HCT116 (cell line): ENCODE results near the gene TBC1D2. TPM values are rescaled to one million over a fixed set of nuclear protein-coding genes. Genes with fewer than 3 reads are reported as not detected.

ENCODE experiments used
- ATAC-seq: fragments of 200-7000 bp; cut with Tn5 transposase; 2 replicates; pipeline ENCODE4 v1.9.1; 2020; ENCODE audit warnings: mild to moderate bottlenecking, moderate library complexity
- BruUV-seq: library from RNA; stranded (reverse); fragments of 400-500 nt; replicated peaks from 2 replicates; lab custom pipeline; 2021; lab: Mats Ljungman, UMichigan
- CTCF ChIA-PET: fragments of 300-600 bp; sonication (Branson Sonifier 250); formaldehyde crosslinking; loops from one replicate; lab custom pipeline; 2021; ENCODE audit warnings: antibody characterized with exemption; lab: Charles Lee
- POLR2A ChIA-PET: fragments of 300-600, 350-600 bp; sonication (Branson Sonifier 250); formaldehyde crosslinking; loops from one replicate; lab custom pipeline; 2021; ENCODE audit warnings: antibody characterized with exemption; lab: Charles Lee
- RAD21 ChIA-PET, 2 experiments: fragments of 300-600 bp; sonication (Branson Sonifier 250); formaldehyde crosslinking; loops; one replicate each; lab custom pipeline; 2023; ENCODE audit warnings: low total read pairs in 2 of 2; ENCODE audit not compliant: uncharacterized antibody in 2 of 2, unreplicated experiment in 2 of 2, low non-redundant PET in 1 of 2; lab: Charles Lee
- DNase-seq: peaks from one replicate; pipeline ENCODE4 v3.0.0-alpha.2; 2010; ENCODE audit warnings: low read depth, low spot score
- H2AFZ ChIP-seq: fragments of 200-600 bp; shearing (Covaris generic), sonication (generic); 2 replicates; pipeline ENCODE4 v1.6.1; 2017; ENCODE audit warnings: low read depth, mixed run types, mixed read lengths, antibody characterized with exemption, low read length; ENCODE audit not compliant: poor library complexity, severe bottlenecking
- H3K27ac ChIP-seq: 2 replicates; pipeline ENCODE4 v1.5.1; 2012; ENCODE audit warnings: low read depth, low read length
- H3K27me3 ChIP-seq: fragments of 200-600 bp; sonication (generic); 2 replicates; pipeline ENCODE4 v1.6.1; 2016; ENCODE audit warnings: mixed run types, low read length, mixed read lengths; ENCODE audit not compliant: insufficient read depth
- H3K36me3 ChIP-seq, 2 experiments: fragments of 200-500 bp in 1 of 2; fragments of 200-600 bp in 1 of 2; sonication (Bioruptor generic) in 1 of 2; sonication (generic) in 1 of 2; 2 replicates each; pipeline versions ENCODE4 v1.5.1 to v1.6.1; 2014 to 2016; ENCODE audit warnings: low read length in 2 of 2, inconsistent platforms in 1 of 2, mixed read lengths in 1 of 2, mixed run types in 1 of 2; ENCODE audit not compliant: insufficient read depth in 2 of 2, control insufficient read depth in 1 of 2
- H3K4me1 ChIP-seq, 2 experiments: fragments of 200-600 bp in 1 of 2; sonication (generic) in 1 of 2; 2 replicates each; pipeline versions ENCODE4 v1.5.1 to v1.6.1; 2012 to 2017; ENCODE audit warnings: low read length in 2 of 2, inconsistent platforms in 1 of 2, mild to moderate bottlenecking in 1 of 2, mixed read lengths in 1 of 2, mixed run types in 1 of 2, moderate library complexity in 1 of 2; ENCODE audit not compliant: insufficient read depth in 2 of 2, control insufficient read depth in 1 of 2
- H3K4me2 ChIP-seq: fragments of 200-600 bp; sonication (generic); 2 replicates; pipeline ENCODE4 v1.6.1; 2017; ENCODE audit warnings: mixed run types, low read length, mixed read lengths
- H3K4me3 ChIP-seq, 2 experiments: fragments of 200-600 bp in 1 of 2; sonication (generic) in 1 of 2; replicated peaks in 1 of 2; 2 replicates each; pipeline ENCODE4 v1.5.1; 2011 to 2016; ENCODE audit warnings: low read length in 2 of 2, control low read depth in 1 of 2, low read depth in 1 of 2, mild to moderate bottlenecking in 1 of 2, mixed read lengths in 1 of 2, mixed run types in 1 of 2
- H3K79me2 ChIP-seq: fragments of 200-600 bp; sonication (generic); 2 replicates; pipeline ENCODE4 v1.6.1; 2017; ENCODE audit warnings: mild to moderate bottlenecking, mixed run types, low read length, moderate library complexity, mixed read lengths; ENCODE audit not compliant: insufficient read depth
- H3K9ac ChIP-seq: fragments of 200-600 bp; sonication (generic); 2 replicates; pipeline ENCODE4 v1.6.1; 2016; ENCODE audit warnings: low read length, mixed read lengths
- H3K9me2 ChIP-seq: fragments of 200-600 bp; sonication (generic), shearing (Covaris generic); 2 replicates; pipeline ENCODE4 v1.6.1; 2017; ENCODE audit warnings: mixed run types, mild to moderate bottlenecking, moderate library complexity; ENCODE audit not compliant: insufficient read depth
- H3K9me3 ChIP-seq, 2 experiments: fragments of 200-500 bp in 1 of 2; fragments of 200-600 bp in 1 of 2; sonication (Bioruptor generic) in 1 of 2; sonication (generic) in 1 of 2; 2 replicates each; pipeline ENCODE4 v1.6.1; 2014 to 2017; ENCODE audit warnings: low read length in 2 of 2, mixed read lengths in 2 of 2, inconsistent platforms in 1 of 2, low read depth in 1 of 2, mild to moderate bottlenecking in 1 of 2, mixed run types in 1 of 2, moderate library complexity in 1 of 2; ENCODE audit not compliant: control insufficient read depth in 1 of 2, insufficient read depth in 1 of 2
- H4K20me1 ChIP-seq: fragments of 200-600 bp; sonication (generic), shearing (Covaris generic); 2 replicates; pipeline ENCODE4 v1.6.1; 2017; ENCODE audit warnings: mixed run types, mild to moderate bottlenecking, moderate library complexity; ENCODE audit not compliant: insufficient read depth
- CEBPB ChIP-seq: IDR thresholded peaks from 2 replicates; pipeline ENCODE4 v1.6.1; 2012; ENCODE audit warnings: low read depth
- EGR1 ChIP-seq: IDR thresholded peaks from 2 replicates; pipeline ENCODE4 v1.6.1; 2012; ENCODE audit warnings: low read depth
- ELF1 ChIP-seq: IDR thresholded peaks from 2 replicates; pipeline ENCODE4 v1.6.1; 2012; ENCODE audit warnings: low read depth, borderline replicate concordance
- EZH2 ChIP-seq: fragments of 200-600 bp; sonication (generic); IDR thresholded peaks from 2 replicates; pipeline ENCODE4 v1.6.1; 2017; ENCODE audit warnings: antibody characterized with exemption, mixed run types
- JUND ChIP-seq: IDR thresholded peaks from 2 replicates; pipeline ENCODE4 v1.6.1; 2012
- POLR2A ChIP-seq: IDR thresholded peaks from 2 replicates; pipeline ENCODE4 v1.7.0; 2011; ENCODE audit warnings: borderline replicate concordance; ENCODE audit not compliant: insufficient read depth, insufficient read length; ENCODE audit errors: extremely low read depth
- RAD21 ChIP-seq: IDR thresholded peaks from 2 replicates; pipeline ENCODE4 v1.6.1; 2012; ENCODE audit warnings: low read depth, mild to moderate bottlenecking
- SIN3A ChIP-seq: IDR thresholded peaks from 2 replicates; pipeline ENCODE4 v1.6.1; 2012; ENCODE audit warnings: low read depth
- SP1 ChIP-seq: IDR thresholded peaks from 2 replicates; pipeline ENCODE4 v1.6.1; 2012; ENCODE audit warnings: low read depth
- SRF ChIP-seq: IDR thresholded peaks from 2 replicates; pipeline ENCODE4 v1.6.1; 2012; ENCODE audit warnings: low read depth
- YY1 ChIP-seq: IDR thresholded peaks from 2 replicates; pipeline ENCODE4 v1.6.1; 2011; ENCODE audit warnings: low read length, low read depth, moderate library complexity, mild to moderate bottlenecking; ENCODE audit not compliant: insufficient replicate concordance; ENCODE audit errors: extremely low read depth
- ZFX ChIP-seq: fragments of 450-650 bp; IDR thresholded peaks from 2 replicates; pipeline ENCODE4 v1.6.1; 2017
- ZNF274 ChIP-seq: fragments of 200-500 bp; sonication (Bioruptor generic); IDR thresholded peaks from 2 replicates; pipeline ENCODE4 v1.6.1; 2014; ENCODE audit warnings: mild to moderate bottlenecking, low read depth, low read length, inconsistent platforms
- intact Hi-C: fragments of 100-400 bp; cut with micrococcal nuclease; formaldehyde crosslinking; loops from 2 replicates; pipeline ENCODE4 v1.10.0; 2022
- total RNA-seq: library from RNA; stranded (reverse); gene quantifications from one replicate; pipeline ENCODE4 v1.2.1, GENCODE V29; 2021; ENCODE audit not compliant: unreplicated experiment
- TF ChIP-seq, protein P1 (sequence below): IDR thresholded peaks from 2 replicates; pipeline ENCODE4 v1.6.1; 2012
- TF ChIP-seq, protein P2 (sequence below): IDR thresholded peaks from 2 replicates; pipeline ENCODE4 v1.6.1; 2012; ENCODE audit warnings: low read depth
- TF ChIP-seq, protein P3 (sequence below), 3 experiments: fragments of 200-600 bp in 1 of 3; sonication (generic) in 1 of 3; IDR thresholded peaks in 2 of 3; conservative IDR thresholded peaks in 1 of 3; 2 replicates each; pipeline ENCODE4 v1.5.1; 2012 to 2017; ENCODE audit warnings: low read depth in 2 of 3, low read length in 2 of 3, antibody characterized with exemption in 1 of 3, borderline replicate concordance in 1 of 3, control low read depth in 1 of 3, mild to moderate bottlenecking in 1 of 3, mixed read lengths in 1 of 3, mixed run types in 1 of 3, moderate library complexity in 1 of 3; ENCODE audit not compliant: insufficient read depth in 1 of 3

TBC1D2 gene
- total RNA-seq, 1 experiment from 2014 or later = 9.8 TPM

DNA sequence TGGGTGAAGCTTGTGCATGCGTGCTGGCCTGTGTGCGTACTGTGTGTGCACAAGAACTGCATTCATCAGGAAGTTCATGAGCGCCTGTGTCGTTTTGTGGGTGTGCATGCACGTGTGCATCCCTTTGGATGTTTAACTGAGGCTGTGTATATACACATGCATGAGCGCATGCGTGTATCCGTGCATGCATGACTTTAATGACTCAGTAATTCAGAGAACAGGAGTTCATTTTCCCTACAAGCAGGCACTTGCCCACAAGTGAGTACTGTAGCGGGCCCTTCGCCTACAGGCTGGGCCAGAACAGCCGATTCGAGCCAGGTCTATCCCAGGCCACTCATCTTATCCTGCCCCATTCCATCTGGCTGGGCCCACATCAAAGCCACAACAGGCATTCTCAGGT, 92.8 kb downstream of the TBC1D2 start (continued):
- TF ChIP-seq EGR1 (no peak), ELF1 (no peak), ZNF274 (no peak), ZFX (no peak)
- TF ChIP-seq, protein P1, sequence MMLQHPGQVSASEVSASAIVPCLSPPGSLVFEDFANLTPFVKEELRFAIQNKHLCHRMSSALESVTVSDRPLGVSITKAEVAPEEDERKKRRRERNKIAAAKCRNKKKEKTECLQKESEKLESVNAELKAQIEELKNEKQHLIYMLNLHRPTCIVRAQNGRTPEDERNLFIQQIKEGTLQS = no peak
- TF ChIP-seq, protein P2, sequence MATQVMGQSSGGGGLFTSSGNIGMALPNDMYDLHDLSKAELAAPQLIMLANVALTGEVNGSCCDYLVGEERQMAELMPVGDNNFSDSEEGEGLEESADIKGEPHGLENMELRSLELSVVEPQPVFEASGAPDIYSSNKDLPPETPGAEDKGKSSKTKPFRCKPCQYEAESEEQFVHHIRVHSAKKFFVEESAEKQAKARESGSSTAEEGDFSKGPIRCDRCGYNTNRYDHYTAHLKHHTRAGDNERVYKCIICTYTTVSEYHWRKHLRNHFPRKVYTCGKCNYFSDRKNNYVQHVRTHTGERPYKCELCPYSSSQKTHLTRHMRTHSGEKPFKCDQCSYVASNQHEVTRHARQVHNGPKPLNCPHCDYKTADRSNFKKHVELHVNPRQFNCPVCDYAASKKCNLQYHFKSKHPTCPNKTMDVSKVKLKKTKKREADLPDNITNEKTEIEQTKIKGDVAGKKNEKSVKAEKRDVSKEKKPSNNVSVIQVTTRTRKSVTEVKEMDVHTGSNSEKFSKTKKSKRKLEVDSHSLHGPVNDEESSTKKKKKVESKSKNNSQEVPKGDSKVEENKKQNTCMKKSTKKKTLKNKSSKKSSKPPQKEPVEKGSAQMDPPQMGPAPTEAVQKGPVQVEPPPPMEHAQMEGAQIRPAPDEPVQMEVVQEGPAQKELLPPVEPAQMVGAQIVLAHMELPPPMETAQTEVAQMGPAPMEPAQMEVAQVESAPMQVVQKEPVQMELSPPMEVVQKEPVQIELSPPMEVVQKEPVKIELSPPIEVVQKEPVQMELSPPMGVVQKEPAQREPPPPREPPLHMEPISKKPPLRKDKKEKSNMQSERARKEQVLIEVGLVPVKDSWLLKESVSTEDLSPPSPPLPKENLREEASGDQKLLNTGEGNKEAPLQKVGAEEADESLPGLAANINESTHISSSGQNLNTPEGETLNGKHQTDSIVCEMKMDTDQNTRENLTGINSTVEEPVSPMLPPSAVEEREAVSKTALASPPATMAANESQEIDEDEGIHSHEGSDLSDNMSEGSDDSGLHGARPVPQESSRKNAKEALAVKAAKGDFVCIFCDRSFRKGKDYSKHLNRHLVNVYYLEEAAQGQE = no peak
- TF ChIP-seq, all 23 proteins: peak for 0

DNA sequence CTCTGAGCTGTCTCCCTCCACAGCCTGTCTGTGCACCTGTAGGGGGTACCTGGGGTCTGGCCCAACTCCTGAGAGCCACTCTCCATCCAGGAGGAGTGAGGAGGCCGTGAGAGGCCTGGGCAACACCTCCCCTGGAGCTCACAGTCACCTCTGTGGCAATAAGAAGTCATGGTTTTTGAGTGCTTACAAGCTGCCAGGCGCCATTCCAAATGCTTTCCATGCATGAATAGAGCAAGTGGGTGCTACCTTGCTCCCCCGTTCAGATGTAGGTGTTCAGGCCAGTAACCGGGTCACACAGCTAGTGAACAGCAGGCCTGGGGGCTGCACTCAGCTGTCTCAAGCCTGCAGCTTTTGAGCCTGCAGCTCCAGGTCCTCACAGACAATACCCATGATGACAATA, 93.6 kb downstream of the TBC1D2 start:
- CTCF ChIA-PET = no interaction called here
- no peak for TF ChIP-seq RAD21
- no peak for TF ChIP-seq JUND
- no peak for TF ChIP-seq EZH2
- TF ChIP-seq, protein P1 = no peak
- no peak for TF ChIP-seq SP1
- no peak for TF ChIP-seq SIN3A
- TF ChIP-seq, protein P2 = no peak
- no peak for TF ChIP-seq POLR2A
- no peak for TF ChIP-seq YY1
- TF ChIP-seq SRF = no peak
- no peak for TF ChIP-seq CEBPB
- TF ChIP-seq ZFX = no peak
- TF ChIP-seq, protein P3, sequence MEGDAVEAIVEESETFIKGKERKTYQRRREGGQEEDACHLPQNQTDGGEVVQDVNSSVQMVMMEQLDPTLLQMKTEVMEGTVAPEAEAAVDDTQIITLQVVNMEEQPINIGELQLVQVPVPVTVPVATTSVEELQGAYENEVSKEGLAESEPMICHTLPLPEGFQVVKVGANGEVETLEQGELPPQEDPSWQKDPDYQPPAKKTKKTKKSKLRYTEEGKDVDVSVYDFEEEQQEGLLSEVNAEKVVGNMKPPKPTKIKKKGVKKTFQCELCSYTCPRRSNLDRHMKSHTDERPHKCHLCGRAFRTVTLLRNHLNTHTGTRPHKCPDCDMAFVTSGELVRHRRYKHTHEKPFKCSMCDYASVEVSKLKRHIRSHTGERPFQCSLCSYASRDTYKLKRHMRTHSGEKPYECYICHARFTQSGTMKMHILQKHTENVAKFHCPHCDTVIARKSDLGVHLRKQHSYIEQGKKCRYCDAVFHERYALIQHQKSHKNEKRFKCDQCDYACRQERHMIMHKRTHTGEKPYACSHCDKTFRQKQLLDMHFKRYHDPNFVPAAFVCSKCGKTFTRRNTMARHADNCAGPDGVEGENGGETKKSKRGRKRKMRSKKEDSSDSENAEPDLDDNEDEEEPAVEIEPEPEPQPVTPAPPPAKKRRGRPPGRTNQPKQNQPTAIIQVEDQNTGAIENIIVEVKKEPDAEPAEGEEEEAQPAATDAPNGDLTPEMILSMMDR (IDR thresholded peaks at IDR 0.05 in 2 of 3, conservative IDR thresholded peaks at IDR 0.05 in 1 of 3; ENCODE audit: borderline replicate concordance in 1 of 3, insufficient read depth in 1 of 3, low read depth in 2 of 3, low read length in 2 of 3) = no peak
- TF ChIP-seq EGR1 = no peak

More for the DNA sequence above, 93.6 kb downstream of the TBC1D2 start:
- no peaks in the 10 kb centered on the region for H3K9me3 ChIP-seq
- no peaks in the 10 kb centered on the region; a peak in 1 of 4 replicates for H3K4me1 ChIP-seq
- H4K20me1 ChIP-seq = no peaks in the 10 kb centered on the region
- ATAC-seq (no peak), DNase-seq (no peak)
- no peak overlapping the region for H3K9ac ChIP-seq
- no peaks in the 10 kb centered on the region for H3K9me2 ChIP-seq
- no peaks in the 10 kb centered on the region for H3K27me3 ChIP-seq
- ChIA-PET POLR2A (no interaction called here), RAD21 (no interaction called here)
- no peak overlapping the region for H2AFZ ChIP-seq
- H3K4me3 ChIP-seq = no peak overlapping the region
- H3K4me2 ChIP-seq = no peak overlapping the region
- BruUV-seq = no TSS peak
- H3K79me2 ChIP-seq = no peaks in the 10 kb centered on the region
- H3K27ac ChIP-seq = no peak overlapping the region
- H3K36me3 ChIP-seq = no peaks in the 10 kb centered on the region
- intact Hi-C loops = no loop called here
